DMS 273 (cell line): Measurements from ENCODE around the gene ASB6.

Experiments
- DNase-seq: peaks from one replicate; lab custom pipeline; 2025; ENCODE audit not compliant: unreplicated experiment; lab: John Stamatoyannopoulos, UW

The ASB6 gene

GRCh38 chr9:129627556-129628440, 14.2 kb downstream of the ASB6 start:
- peak; percentile 90 for DNase-seq

DNA sequence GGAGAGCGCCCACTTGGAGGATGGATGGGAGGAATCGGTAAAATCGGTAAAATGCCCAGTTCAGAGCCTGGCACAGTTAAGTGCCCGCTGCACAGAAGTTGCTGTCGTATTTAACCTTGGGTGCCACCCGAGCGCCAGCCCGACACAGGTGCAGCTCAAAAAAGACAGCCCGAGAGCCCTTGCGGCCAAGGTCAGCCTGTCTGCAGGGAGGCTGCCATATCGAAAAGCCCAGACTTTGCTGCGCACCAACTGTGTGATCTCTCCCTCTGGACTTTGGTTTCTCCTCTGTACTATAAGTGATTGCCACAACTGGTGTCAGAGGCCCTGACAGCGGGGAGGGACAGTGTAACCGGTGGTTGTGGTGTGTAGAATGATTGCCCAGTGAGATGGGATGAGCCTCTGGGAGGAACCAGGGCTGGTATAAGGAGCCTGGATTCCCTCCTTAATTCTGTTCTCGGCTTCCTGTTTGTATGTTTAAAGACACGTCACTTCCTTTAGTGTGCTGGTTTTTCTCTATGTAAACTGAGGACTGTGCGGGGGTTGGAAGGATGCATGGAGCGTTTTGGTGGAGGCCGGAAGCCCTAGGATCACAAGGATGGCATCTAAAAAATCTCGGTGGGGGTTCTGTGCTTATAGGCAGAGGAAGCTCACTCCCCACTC, 15.2 kb downstream of the ASB6 start:
- DNase-seq, result peak; percentile 56

DNA sequence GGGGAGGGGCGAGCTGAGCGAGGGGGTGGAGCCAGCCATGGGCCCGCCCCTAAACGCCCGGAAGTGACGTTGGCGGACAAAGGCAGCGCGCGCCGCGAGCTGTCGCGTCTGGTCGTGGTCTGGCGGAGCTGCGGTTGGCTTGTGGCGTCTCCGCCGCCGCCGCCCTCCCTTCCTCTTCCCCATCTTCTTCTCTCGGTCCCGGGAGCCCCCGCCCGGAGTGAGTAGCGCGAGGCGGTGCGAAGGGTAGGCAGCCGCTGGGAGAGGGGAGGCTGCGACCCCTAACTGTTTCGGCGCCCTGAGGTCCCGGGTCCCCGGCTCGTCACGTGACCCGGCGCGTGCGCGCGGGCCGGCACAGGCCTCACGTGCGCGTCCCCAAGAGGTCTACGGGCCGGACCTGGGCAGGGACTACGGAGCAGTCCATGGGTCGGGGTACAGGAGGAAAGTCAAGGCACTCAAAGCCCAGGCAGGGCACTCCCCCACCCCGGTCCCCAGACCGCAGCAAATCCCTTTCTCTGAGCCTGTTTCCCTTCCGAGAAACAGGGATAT, 15.8 kb downstream of the ASB6 start, which contains the start of gene NTMT1:
Gene NTMT1 (plus strand): TSS at position 85 of the 546 bp plus-strand sequence. CDS start 6,541 bp downstream, outside the sequence.
- peak; percentile 88 for DNase-seq

DNA sequence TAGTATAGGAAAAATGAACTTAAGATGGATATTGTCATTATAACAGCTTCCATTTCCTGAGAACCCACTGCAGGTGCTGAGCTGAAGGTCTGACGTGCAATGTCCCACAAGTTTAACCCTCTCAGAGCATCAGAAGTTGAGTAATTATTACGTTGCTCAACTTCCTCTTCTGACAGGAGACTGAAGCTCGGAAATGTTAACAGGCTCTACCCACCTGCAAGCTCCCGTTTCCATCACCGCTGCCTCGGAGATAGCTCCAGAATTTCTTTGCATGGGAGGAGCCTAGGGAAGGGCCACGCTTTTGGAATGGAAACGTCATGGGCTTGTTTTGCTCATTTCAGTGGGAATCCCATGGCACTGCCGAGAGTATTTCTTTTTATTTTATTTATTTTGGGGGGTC, 17.0 kb downstream of the ASB6 start:
- DNase-seq, result no peak

GRCh38 chr9:129624168-129624759, 17.7 kb downstream of the ASB6 start:
- peak; percentile 78 for DNase-seq

DNA sequence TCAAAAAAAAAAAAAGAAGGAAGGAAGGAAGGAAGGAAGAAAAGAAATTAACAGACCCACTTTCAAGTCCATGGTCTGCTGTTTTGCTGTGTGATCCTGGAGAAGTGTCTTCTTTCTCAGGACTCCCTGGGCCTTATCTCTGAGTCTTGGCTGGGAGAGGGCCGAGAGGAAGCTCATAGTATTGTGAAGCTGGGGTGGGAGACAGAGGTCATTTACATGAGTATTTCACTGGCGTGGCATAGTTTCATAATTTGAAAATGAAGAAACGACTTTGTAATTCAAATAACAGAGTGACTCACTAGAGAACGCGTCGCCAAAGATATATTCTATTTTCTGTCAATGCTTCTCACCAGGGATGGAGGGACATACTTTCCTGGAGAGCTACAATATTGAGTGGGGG, 18.6 kb downstream of the ASB6 start:
- no peak for DNase-seq

- peak; percentile 43 for DNase-seq
These were observed 21.2 kb downstream of the ASB6 start, which contains the start of gene C9orf50 for GRCh38 chr9:129620669-129621295. Gene C9orf50 (minus strand): TSS chr9:129621101. CDS start chr9:129620574, 527 bp downstream.

GRCh38 chr9:129619787-129620668, 21.9 kb downstream of the ASB6 start:
- DNase-seq, result peak; percentile 66

DNA sequence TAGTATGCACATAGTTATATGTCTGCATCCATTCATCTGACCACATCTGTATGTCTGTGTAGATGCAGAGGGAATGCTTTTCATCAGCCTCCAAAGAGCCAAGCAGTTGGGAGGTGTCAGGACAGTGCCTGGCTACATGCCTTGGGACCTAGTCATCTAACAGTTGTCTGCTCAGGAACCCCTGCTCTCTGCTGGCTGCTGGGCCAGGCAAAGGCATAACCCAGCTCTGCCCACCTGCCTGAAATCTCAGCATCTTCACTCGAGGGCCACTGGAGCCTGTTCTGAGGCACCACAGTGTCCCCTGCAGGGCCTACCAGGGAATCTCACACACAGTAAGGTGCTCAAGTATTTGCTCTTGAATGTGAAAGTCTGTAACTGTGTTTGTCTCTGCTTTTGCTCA, 24.8 kb downstream of the ASB6 start:
- DNase-seq, result peak; percentile 68

DNA sequence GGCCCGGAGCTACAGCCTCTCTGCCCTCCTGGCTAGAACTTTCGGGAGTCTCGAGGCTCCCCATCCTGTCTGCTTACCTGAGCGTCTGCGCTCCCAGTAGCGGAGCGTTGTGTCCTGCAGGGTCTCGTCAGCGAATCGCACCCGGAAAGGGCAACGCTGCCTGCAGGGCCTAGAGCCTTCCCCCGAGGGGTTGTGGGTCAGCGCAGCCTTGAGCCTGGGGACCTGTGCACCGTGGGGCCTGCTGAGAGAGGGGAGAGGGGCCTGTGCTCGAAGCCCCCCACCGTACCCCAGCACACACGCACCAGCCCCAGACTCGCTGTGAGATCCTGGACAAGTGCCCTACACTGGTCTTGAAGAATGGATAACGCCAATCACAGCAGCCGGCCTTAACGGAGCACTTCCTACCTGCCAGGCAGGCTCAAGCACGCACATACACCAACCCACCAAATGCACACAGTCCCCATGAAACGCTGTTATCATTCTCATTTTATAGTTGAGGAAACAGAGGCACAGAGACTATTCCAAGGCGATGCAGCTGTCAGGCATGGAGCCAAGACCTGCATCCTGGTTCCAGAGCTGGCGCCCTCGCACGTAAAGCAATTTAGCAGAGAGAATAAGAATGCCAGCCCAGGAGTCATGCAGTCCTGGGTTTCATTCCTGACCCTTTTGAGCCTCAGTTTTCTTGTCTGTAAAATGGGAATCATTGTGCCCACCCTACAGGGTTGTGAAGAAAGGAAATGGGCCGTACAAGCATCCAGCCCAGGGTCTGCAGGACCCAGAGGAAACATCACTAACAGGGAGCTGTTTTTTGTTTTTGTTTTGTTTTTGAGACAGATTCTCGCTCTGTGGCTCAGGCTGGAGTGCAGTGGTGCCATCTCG, 26.3 kb downstream of the ASB6 start:
- no peak for DNase-seq

DNA sequence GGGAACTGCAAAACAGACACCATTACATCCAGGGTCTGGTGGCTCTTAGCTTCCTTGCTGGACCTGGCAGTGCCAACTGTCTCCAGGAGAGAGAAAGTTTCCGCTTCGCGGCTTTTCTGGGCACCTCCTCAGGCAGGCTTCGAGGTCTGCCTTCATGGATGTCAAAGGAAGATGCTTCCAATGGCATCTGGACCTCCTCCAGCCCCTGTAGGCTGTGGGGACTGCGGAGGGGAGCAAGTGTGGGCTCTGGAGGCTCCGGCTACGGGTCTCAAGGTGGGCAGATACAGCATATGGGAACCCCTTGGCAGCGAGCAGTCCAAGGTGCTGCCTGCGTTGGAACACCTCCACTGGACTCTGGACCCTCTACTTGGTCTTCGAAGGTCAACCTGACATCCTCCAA, 27.0 kb downstream of the ASB6 start:
- DNase-seq, result no peak

DNA sequence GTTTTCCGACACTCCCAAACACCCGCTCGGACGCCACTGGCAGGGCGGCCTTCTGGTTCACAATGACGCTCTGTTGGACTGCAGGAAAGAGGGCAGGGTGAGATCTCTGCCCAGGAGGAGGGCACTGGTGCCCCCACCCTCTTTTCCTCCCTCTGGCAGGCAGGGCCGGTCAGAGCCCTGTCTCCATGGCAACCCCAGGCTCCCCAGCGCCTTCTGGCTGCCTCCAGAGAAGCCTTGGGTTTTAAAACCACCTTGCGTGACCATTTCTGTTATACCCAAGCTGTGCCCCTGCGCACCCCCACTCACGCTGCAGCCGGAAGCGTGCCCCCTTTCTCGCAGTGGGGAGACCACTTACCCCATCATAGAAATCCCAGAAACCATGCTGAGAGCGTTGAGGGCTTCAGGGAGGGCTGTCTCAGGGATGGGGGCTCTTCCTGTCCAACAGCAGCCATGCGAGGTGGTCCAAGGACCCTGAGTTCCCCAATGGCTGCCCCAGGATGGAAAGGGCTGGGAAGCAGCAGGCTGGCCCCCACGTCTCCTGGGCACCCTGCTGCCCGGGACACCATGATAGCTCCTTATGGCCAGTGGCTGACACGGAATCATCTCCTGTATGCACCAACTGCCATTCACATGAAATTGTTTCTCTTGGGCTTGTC, 28.3 kb downstream of the ASB6 start:
- peak; percentile 89 for DNase-seq

DNA sequence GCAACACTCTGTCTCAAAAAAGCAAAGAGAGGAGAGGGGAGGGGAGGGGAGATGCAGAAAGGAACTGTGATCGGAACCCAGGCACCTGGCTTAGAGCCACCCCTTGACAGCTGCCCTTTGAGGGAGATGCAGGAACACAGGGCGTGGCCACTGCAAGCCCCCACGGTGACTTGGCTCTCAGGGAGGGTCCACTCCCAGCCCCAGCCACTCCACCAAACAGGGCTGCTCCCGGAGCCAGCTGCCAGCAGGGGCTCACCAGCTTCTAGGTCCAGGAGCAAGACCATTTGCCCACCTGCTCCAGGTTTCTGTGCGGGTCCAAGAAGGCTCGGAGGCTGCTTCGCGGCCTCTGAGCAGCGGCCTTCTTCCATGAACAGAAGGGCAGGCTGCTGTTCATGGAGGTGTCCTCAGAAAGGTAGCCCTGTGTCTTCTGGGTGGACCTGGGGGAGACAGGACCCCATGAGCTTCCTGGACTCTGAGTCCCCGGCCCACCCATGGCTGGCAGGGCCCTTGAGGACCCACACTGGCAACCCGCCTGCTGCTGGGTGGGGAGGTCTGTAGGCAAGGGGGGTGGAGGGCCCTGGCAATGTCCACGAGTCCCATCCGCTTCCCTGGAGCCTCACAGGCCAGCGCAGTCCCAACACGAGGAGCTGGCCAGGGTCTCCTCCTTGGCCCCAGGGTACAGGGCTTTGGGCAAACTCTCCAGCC, 29.0 kb downstream of the ASB6 start:
- DNase-seq, result peak; percentile 69

DNA sequence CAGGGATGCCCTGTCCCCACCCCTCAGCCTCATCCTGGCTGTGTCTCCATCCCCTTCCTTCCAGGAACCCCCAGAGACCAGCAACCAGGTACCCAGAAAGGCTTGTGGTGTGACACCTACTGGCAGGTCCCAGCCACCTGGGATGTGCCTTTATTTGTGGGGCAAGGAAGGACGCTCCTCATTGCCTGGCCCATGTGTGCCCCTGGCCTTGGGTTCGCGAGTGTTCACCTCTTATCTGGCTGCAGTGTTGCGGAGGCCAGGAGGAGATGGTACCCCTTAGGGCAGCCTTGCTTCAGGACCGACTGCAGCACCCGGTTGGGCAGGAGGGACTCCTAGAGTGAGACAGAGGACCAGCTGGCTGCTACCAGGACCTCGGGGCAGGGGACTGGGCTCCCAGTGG, 29.8 kb downstream of the ASB6 start:
- no peak for DNase-seq

GRCh38 chr9:129611307-129611800, 30.6 kb downstream of the ASB6 start:
- DNase-seq, result peak; percentile 55

- DNase-seq, result peak; percentile 85
These were observed 31.3 kb downstream of the ASB6 start for GRCh38 chr9:129610473-129611306.

DNA sequence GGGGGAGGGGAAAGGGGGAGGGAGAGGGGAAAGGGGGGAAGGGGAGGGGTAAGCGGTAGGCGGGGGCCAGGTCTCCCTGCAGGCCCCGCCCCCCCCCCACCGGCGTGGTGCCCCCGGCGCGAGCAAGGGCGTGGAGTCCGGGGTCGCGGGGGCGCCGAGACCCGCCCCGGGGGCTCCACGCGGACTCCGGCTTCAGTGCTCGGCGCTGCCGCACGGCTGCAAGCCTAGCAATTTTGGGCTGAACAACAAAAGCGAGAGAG, 31.8 kb downstream of the ASB6 start:
- DNase-seq, result no peak
